HG02678 (cell line): ENCODE results near the gene SLC2A8.
A peak's percentile ranks its signal among the peaks of the same experiment; 100 is the strongest.

Experiments
- ATAC-seq: cut with Tn5 transposase; IDR thresholded peaks from one replicate; pipeline ENCODE4 v1.9.1; 2021; ENCODE audit warnings: mild to moderate bottlenecking, moderate library complexity; ENCODE audit not compliant: unreplicated experiment

SLC2A8 gene

GRCh38 chr9:127399736-127400269 lies 2.8 kb downstream of the SLC2A8 start:
- no peak for ATAC-seq

DNA sequence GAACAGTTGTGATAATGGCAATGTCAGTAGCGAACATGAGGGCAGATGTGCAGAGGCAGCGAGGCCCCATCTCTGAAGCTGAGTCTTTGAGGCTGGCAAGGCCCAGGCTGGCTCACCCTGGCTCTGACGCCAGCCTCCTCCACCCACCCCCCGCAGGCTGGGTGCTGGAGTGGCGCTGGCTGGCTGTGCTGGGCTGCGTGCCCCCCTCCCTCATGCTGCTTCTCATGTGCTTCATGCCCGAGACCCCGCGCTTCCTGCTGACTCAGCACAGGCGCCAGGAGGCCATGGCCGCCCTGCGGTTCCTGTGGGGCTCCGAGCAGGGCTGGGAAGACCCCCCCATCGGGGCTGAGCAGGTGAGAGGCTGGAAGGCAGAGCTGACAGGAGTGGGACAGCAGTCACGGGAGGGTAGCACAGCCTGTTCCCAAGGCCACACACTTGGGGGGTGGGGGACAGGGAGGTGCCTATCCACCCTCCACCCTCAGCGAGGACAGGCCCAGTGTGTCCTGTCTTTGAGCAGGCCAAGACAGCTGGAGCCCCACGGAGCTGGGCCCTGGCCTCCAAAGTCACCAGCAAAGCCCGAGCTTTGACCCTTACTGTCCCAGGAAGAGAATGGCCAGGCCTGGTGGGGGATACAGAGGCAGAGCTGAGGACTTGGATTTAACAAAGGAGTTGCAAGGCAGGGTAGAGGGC lies 5.6 kb downstream of the SLC2A8 start:
- ATAC-seq, result no peak

DNA sequence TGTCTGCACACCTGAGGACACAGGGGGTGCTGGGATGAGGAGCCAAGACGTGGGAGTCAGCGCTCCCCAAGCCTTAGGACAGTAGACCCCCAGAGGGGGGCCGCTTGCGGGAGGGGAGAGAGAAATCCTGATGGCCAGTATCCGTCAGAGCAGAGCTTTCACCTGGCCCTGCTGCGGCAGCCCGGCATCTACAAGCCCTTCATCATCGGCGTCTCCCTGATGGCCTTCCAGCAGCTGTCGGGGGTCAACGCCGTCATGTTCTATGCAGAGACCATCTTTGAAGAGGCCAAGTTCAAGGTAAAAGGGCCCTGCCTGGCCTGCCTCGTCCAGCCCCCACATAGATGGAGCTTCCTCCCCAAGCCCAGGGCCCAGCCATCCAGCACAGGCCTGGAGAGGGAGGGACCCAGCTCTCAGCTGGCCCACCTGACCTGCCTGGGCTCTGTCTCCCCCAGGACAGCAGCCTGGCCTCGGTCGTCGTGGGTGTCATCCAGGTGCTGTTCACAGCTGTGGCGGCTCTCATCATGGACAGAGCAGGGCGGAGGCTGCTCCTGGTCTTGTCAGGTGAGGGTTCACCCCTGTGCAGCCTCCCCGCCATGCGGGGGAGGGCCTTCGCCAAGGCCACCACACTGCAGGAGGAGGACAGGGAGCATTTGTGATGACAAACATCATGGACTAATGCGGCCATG lies 6.7 kb downstream of the SLC2A8 start:
- ATAC-seq, result no peak

GRCh38 chr9:127404631-127405030 lies 7.7 kb downstream of the SLC2A8 start:
- no peak for ATAC-seq

- ATAC-seq, result no peak
Measured at GRCh38 chr9:127405344-127406125, 8.6 kb downstream of the SLC2A8 start.

- ATAC-seq, result no peak
Measured at GRCh38 chr9:127406799-127407491, 10.0 kb downstream of the SLC2A8 start.

DNA sequence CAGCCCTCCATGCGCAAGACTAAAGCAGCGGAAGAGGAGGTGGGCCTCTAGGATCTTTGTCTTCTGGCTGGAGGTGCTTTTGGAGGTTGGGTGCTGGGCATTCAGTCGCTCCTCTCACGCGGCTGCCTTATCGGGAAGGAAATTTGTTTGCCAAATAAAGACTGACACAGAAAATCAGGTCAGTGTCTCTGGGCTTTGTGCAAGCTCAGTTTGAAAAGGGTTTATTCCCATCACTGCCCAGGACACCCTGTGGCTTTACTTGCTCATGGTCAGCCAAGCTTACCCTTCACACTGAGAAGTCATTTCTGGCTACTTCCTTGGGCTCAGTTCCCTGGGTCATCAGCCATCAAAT lies 10.5 kb downstream of the SLC2A8 start:
- no peak for ATAC-seq

GRCh38 chr9:127411122-127411521 lies 14.2 kb downstream of the SLC2A8 start:
- ATAC-seq, result no peak

- ATAC-seq, result no peak
Measured at GRCh38 chr9:127415141-127415540, 18.2 kb downstream of the SLC2A8 start.

DNA sequence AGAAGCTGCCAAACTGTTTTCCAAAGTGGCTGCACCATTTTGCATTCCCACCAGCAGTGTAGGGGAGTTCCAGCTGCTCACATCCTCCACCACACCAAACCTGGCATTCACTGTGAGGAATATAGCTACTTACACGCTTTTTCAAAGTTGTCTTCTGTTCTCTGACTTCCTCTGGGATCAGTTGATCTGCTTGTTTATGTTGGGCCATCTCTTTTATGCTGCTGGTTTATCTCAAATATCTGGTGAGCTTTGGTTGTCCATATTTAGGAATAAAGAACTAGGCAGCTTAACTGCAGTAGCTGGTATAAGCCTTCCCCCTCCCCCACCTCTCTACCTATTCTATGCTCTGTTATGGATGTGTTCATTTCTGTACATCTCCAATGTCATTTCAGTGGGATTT lies 18.7 kb downstream of the SLC2A8 start:
- ATAC-seq, result no peak

- no peak for ATAC-seq
Measured at GRCh38 chr9:127417131-127418036, 20.4 kb downstream of the SLC2A8 start.

- ATAC-seq, result no peak
Measured at GRCh38 chr9:127418037-127418471, 21.1 kb downstream of the SLC2A8 start.

GRCh38 chr9:127419348-127419747 lies 22.4 kb downstream of the SLC2A8 start:
- ATAC-seq, result no peak

- ATAC-seq, result no peak
Measured at GRCh38 chr9:127421057-127421456, 24.1 kb downstream of the SLC2A8 start.

DNA sequence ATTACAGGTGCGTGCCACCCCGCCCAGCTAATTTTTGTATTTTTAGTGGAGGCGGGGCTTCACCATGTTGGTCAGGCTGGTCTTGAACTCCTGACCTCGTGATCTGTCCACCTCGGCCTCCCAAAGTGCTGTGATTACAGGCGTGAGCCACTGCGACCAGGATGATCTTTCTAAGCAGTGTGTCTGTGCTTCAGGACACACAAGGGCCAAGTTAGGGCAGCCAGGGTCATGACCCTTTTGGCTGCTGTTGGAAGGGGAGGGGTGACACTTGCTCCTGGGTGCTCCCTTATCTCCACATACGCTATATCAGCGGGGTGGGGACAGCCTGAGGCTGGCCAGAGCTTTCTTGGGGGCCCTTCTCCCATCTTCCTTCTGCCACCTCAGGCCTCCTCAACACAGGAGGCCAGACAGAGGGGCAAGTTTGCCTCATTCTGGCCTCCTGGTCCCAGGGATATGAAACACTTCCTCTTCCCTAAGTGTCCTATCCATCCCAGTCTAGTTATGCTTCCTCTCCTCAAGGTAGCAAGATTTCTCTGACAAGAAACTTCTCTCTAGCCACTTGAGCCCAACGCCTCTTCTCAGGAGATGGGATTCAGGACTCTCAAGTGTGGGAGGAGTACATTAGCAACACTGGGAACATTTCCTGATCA lies 25.3 kb downstream of the SLC2A8 start:
- no peak for ATAC-seq

DNA sequence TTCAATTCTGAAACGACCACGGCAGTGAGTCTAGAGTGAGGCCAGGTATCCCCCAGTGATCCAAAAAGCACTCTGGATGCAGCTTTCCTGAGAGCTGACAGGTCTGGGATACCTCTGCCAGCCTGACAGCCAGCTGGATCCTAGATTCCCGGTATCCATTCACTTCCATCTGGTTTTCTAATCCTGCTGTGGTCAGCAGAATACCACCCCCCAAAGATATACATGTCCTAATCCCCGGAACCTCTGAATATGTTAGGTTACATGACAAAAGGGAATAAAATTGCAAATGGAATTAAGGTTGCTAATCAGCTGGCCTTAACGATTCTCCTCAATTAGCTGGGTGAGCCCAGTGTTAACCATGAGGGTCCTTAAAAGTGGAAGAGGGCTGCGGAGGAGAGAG lies 25.8 kb downstream of the SLC2A8 start:
- no peak for ATAC-seq

- no peak for ATAC-seq
Measured at GRCh38 chr9:127423476-127423933, 26.5 kb downstream of the SLC2A8 start.

DNA sequence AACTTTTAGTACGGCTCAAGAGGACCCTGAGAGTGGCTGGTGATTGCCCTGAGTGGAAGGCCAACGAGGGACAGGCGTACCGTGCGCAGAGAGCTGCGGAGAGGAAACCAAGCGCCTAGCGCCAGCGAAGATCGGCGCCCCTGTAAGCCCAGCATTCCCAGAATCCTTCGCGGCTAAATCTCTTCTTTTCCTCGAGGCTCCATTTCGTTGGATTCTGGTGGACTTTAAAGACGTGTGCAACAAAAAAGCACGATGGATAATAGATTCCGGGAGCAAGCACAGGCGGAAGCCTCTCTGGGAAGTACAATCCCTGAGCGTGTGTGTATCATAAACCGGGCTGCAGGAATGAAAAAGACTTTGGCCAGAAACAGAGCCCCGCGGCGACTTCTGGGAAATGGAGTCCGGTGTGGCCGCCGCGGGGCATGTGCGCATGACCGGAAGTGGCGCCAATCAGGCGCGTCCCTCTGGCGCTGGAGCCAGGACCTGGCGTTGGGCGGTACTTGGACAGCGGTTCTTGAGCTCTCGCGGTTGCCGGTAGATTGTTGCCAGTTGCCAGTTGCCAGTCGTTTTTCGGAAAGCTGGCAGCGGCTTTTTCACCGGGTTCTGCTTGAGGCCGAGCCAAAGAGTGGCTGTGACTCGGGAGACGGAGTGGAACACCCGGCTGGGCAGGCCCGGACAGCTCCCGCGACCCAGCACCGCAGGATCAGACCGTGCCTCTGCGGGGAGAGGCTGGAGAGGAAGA lies 27.1 kb downstream of the SLC2A8 start, which contains the start of gene ZNF79:
Gene ZNF79, plus strand, starts transcription at position 449 of the 742 bp plus-strand sequence. CDS start 406 bp downstream, outside the sequence.
- ATAC-seq, result peak; percentile 85

GRCh38 chr9:127424676-127424999 lies 27.7 kb downstream of the SLC2A8 start:
- no peak for ATAC-seq
